T-helper 1 cell treated with Interleukin-12 subunit alpha and Interleukin-12 subunit beta and Interleukin-4 antibody, amounts not matched to agents 30 μg/mL and 1 μg/mL, for 36 hours (primary cell): Measurements from ENCODE around the gene DSTN.

ENCODE experiments used
- H3K27ac Mint-ChIP-seq: one replicate; pipeline ENCODE4 v1.8.0; 2021; ENCODE audit warnings: mild to moderate bottlenecking, mixed read lengths
- H3K27me3 Mint-ChIP-seq: one replicate; pipeline ENCODE4 v1.8.0; 2021; ENCODE audit warnings: low read depth, mixed read lengths
- H3K36me3 Mint-ChIP-seq: one replicate; pipeline ENCODE4 v1.8.0; 2021; ENCODE audit warnings: low read depth, mixed read lengths
- H3K4me1 Mint-ChIP-seq: one replicate; pipeline ENCODE4 v1.8.0; 2021; ENCODE audit warnings: low read depth, mixed read lengths
- H3K4me3 Mint-ChIP-seq: one replicate; pipeline ENCODE4 v1.8.0; 2021; ENCODE audit warnings: mild to moderate bottlenecking, moderate library complexity, mixed read lengths
- H3K9me3 Mint-ChIP-seq: one replicate; pipeline ENCODE4 v1.8.0; 2021; ENCODE audit warnings: mixed read lengths

The DSTN gene

GRCh38 chr20:17537959-17538358 is 31.9 kb upstream of the DSTN start:
- peaks cover 33% of the 10 kb centered on the region for H3K4me1 Mint-ChIP-seq
- peaks cover 23% of the 10 kb centered on the region for H3K27me3 Mint-ChIP-seq
- H3K36me3 Mint-ChIP-seq = no peaks in the 10 kb centered on the region
- H3K4me3 Mint-ChIP-seq = peak overlapping the region; percentile 33
- no peak overlapping the region for H3K27ac Mint-ChIP-seq
- H3K9me3 Mint-ChIP-seq = no peaks in the 10 kb centered on the region

DNA sequence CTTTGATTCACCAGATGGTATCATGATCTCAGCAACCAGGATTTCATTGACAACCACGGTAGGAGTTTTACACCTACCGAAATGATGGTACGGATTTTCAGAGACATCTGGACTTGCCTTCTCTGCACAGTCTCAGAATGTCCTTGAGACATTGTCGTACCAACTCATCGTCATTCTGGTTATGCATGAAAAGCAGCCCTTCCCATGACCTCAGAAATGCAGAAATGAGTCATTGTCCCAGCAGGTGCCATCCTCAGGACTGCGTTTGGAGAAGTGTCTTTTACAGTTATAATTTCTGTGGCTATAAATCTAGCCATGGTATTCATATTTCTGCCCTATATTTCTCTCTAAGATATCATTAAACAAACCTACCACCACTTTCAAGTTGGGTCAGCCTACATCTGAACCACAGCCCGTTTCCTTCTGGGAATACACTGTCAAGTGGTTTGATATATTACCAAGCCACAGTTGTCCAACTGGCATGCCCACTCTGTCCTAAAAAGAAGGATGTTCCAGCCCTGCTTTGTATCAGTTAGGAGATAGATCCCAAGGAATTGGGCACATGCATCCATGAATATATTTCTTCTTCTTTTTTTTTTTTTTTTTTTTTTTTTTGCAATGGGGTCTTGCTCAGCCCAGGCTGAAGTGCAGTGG is 31.2 kb upstream of the DSTN start:
- Mint-ChIP-seq H3K4me1 (peaks cover 27% of the 10 kb centered on the region), H3K27ac (no peak overlapping the region), H3K27me3 (peaks cover 30% of the 10 kb centered on the region), H3K4me3 (no peak overlapping the region), H3K36me3 (no peaks in the 10 kb centered on the region), H3K9me3 (no peaks in the 10 kb centered on the region)

DNA sequence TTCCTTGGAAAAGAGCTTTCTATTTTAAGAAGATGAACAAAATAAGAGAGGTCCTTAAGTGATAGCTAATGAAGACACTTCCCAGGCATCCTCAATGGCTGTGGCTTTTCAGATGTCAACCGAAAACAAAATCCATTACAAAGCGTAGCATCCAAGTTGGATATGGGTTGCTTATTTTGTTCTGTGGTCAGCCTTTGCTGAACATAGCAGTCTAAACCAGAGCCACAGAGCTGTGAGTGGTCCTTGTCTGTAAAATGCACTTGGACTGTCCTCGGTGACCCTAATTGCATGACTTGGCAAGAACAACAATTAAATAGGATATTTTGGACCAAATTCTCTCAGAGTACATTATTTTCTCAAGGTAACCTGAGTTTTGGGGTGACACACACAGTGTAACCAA is 28.3 kb upstream of the DSTN start:
- Mint-ChIP-seq H3K27ac (no peak overlapping the region), H3K4me1 (peaks cover 19% of the 10 kb centered on the region), H3K9me3 (no peaks in the 10 kb centered on the region), H3K4me3 (no peak overlapping the region), H3K27me3 (peaks cover 50% of the 10 kb centered on the region), H3K36me3 (no peaks in the 10 kb centered on the region)

DNA sequence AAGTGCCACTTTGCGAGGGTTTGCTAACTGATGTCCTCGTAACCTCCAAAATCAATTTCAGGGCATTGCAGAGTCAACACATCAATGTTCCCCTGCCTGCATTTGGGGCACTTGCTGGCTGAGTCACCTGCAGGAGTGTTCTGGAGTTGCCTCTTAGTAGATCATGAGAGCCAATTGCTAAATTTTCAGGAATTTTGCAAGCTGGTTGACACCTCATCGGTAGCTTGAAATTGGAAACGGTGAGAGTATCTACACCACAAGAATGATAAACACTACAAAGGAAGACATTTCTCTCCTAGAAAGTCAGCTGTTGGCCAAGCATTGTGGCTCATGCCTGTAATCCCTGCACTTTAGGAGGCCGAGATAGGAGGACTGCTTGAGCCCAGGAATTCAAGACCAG is 27.9 kb upstream of the DSTN start:
- H3K27ac Mint-ChIP-seq = no peak overlapping the region
- peaks cover 50% of the 10 kb centered on the region for H3K27me3 Mint-ChIP-seq
- no peaks in the 10 kb centered on the region for H3K9me3 Mint-ChIP-seq
- peaks cover 15% of the 10 kb centered on the region for H3K4me1 Mint-ChIP-seq
- H3K4me3 Mint-ChIP-seq = no peak overlapping the region
- H3K36me3 Mint-ChIP-seq = no peaks in the 10 kb centered on the region

- Mint-ChIP-seq H3K9me3 (no peaks in the 10 kb centered on the region), H3K4me3 (no peak overlapping the region), H3K4me1 (peaks cover 12% of the 10 kb centered on the region), H3K27me3 (peaks cover 54% of the 10 kb centered on the region), H3K36me3 (no peaks in the 10 kb centered on the region), H3K27ac (no peak overlapping the region)
These were observed 27.4 kb upstream of the DSTN start for GRCh38 chr20:17542481-17542880.

GRCh38 chr20:17542993-17543412 is 26.9 kb upstream of the DSTN start:
- Mint-ChIP-seq H3K27ac (no peak overlapping the region), H3K27me3 (peaks cover 56% of the 10 kb centered on the region), H3K36me3 (no peaks in the 10 kb centered on the region), H3K4me1 (peaks cover 9% of the 10 kb centered on the region), H3K9me3 (no peaks in the 10 kb centered on the region), H3K4me3 (no peak overlapping the region)

DNA sequence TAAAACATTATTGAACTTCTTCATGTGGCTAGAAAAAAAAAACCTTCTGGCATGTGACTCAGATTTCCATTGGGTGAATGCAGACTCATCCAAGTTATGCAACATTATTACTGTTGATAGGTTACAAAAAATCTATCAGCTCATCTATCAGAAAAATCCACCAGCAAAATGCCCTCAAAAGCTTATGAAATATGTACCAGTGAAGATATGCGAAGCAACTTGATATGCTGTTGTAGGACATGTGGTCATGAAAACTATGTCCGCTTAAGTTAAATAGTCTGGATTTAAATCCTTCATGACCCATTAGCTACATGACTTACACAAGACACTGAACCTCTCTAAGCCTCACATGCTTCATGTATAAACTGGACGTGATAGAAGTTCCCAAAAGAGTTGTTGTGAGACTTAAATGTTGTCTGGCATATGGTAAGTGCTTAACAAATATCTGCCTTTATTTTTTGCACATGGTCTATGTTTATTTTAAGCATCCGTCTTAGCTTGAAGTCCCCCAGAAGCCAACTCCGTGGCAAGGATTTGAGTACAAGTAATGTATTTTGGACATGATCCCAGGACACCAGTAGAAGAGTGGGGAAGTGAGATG is 26.2 kb upstream of the DSTN start:
- Mint-ChIP-seq H3K4me1 (peaks cover 5% of the 10 kb centered on the region), H3K36me3 (no peaks in the 10 kb centered on the region), H3K9me3 (no peaks in the 10 kb centered on the region), H3K4me3 (no peak overlapping the region), H3K27ac (no peak overlapping the region), H3K27me3 (peaks cover 56% of the 10 kb centered on the region)

- Mint-ChIP-seq H3K4me1 (no peaks in the 10 kb centered on the region), H3K4me3 (no peak overlapping the region), H3K9me3 (no peaks in the 10 kb centered on the region), H3K27me3 (peaks cover 60% of the 10 kb centered on the region), H3K36me3 (no peaks in the 10 kb centered on the region), H3K27ac (no peak overlapping the region)
These were observed 24.7 kb upstream of the DSTN start for GRCh38 chr20:17545127-17545526.

DNA sequence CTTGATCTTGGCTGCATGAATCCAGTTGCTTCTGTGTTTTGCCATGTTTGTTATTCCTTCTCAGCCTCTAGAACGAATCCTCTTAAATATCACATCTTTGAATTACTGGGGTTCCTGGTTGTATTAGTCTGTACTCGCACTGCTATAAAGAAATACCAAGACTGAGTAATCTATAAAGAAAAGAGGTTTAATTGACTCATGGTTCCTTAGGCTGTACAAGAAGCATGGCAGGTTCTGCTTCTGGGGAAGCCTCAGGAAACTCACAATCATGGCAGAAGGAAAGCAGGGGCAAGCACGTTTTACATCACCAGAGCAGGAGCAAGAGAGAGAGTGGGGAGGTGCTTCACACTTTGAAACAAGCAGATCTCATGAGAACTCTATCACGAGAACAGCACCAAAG is 20.7 kb upstream of the DSTN start:
- no peaks in the 10 kb centered on the region for H3K9me3 Mint-ChIP-seq
- no peak overlapping the region for H3K4me3 Mint-ChIP-seq
- no peaks in the 10 kb centered on the region for H3K36me3 Mint-ChIP-seq
- H3K4me1 Mint-ChIP-seq = no peaks in the 10 kb centered on the region
- no peak overlapping the region for H3K27ac Mint-ChIP-seq
- peaks cover 30% of the 10 kb centered on the region for H3K27me3 Mint-ChIP-seq

GRCh38 chr20:17555106-17555505 is 14.8 kb upstream of the DSTN start:
- Mint-ChIP-seq H3K27ac (no peak overlapping the region), H3K36me3 (no peaks in the 10 kb centered on the region), H3K4me1 (peaks cover 6% of the 10 kb centered on the region), H3K9me3 (no peaks in the 10 kb centered on the region), H3K4me3 (no peak overlapping the region), H3K27me3 (no peaks in the 10 kb centered on the region)

DNA sequence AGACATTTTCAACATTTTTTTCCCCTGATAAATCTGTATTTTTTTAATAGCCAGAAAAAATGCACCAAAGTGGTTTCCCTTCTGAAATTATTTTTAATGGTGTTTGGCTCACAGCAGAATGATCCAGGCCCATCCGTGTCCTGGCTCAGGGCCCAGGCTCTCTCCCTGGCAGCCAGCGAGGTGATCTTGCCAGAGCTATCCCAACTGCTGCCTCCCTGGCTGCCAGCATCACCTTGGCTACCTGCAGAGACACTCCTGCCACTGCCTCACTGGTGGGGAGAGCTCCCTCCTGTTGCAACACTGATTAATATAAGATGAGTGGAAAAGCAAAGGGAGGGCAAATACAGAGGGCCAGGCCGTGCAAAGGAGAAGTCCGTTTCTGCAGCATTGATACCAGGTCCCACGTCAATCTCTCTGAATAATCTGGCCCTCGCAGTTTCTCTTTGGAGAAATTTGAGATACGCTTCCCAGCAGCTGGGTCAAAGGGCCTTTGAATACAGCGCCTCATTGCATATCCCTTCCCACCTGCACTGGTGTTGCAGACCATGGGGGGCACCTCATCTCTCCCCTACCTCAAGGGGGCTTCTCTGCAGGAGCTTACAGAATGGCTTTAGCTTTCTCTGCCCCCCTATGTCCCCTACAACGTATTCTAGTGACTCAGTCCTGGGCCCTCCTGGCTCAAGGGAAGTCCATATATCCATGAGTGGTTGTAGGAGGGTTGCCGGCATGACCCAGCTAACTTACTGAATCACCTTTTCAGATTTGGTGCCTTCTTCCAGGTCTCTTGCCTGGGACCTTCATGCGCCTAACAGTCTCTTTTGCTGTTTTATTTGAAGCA is 12.8 kb upstream of the DSTN start:
- no peak overlapping the region for H3K4me3 Mint-ChIP-seq
- peaks cover 16% of the 10 kb centered on the region for H3K4me1 Mint-ChIP-seq
- no peaks in the 10 kb centered on the region for H3K9me3 Mint-ChIP-seq
- peaks cover 3% of the 10 kb centered on the region for H3K27me3 Mint-ChIP-seq
- H3K36me3 Mint-ChIP-seq = no peaks in the 10 kb centered on the region
- H3K27ac Mint-ChIP-seq = no peak overlapping the region

- Mint-ChIP-seq H3K4me1 (peaks cover 16% of the 10 kb centered on the region), H3K36me3 (no peaks in the 10 kb centered on the region), H3K27me3 (peaks cover 3% of the 10 kb centered on the region), H3K27ac (no peak overlapping the region), H3K9me3 (no peaks in the 10 kb centered on the region), H3K4me3 (no peak overlapping the region)
These were observed 12.2 kb upstream of the DSTN start for GRCh38 chr20:17557675-17558006.

DNA sequence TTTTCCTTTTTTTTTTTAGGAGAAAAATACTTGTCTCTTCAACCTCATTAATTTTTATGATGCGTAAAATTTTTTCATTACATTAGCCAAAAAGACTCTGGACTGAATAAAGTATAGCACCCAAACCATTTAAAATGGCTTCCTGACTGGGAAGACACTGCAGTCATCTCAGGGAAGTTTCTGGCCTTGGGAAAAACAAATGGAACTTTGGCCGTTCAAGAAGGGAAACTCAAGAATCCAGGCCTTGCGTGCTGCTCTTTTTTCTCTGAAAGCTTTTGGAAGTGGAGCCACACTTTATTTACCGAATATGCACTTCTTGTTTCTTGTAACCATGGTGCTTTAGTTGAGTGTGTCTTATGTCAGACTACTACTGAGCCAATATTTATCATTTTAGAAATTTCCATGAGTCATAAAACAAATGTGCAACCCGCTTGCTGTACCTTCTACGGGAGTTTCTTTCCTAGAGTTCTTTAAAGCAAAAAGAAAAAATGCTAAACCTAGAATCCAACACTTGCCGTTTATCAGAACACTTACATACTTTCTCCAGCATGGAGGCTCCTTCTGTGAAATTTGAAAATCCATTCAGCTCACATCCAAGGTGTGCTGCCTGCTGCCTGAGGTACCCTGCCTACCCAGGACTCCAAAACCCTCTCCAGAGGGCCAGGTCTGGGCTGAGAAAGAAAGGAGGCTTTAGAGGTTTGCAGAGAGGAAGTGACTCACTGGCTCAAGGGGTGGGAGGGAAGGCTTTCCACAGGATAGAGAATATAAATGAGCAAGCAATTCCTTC is 11.5 kb upstream of the DSTN start:
- Mint-ChIP-seq H3K4me1 (peaks cover 16% of the 10 kb centered on the region), H3K4me3 (no peak overlapping the region), H3K27ac (peak overlapping the region; percentile 6), H3K9me3 (no peaks in the 10 kb centered on the region), H3K27me3 (peaks cover 3% of the 10 kb centered on the region), H3K36me3 (no peaks in the 10 kb centered on the region)

DNA sequence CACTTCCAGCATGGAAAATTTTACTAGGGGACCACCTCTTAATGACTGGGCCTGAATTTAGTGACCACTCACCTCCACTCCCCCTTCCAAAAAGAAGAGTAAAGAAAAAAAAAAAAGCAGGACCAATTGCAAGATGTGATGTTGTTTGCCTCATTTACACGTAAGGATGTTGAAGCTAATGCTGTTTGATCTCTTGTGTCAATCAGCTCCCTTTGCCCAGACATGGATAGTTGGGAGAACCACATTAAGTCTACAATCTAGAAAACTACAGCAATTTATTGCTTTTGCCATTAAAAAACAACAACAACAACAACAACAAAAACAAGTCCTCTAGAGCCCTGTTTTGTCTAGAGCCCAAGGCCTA is 11.0 kb upstream of the DSTN start:
- Mint-ChIP-seq H3K27ac (peak overlapping the region; percentile 6), H3K27me3 (peaks cover 3% of the 10 kb centered on the region), H3K9me3 (no peaks in the 10 kb centered on the region), H3K36me3 (no peaks in the 10 kb centered on the region), H3K4me3 (no peak overlapping the region), H3K4me1 (peaks cover 16% of the 10 kb centered on the region)
